ENCODE data around the gene CYP4F22. TPM values are rescaled to one million over a fixed set of nuclear protein-coding genes. Genes with fewer than 3 reads are reported as not detected.
"Not testable (repeated sequence)": the region's sequence is repeated elsewhere in the genome, so short reads cannot be mapped to it uniquely, and the experiment has no call there.

CYP4F22 gene
- total RNA-seq, 1 experiment from 2014 or later: not detected

DNA sequence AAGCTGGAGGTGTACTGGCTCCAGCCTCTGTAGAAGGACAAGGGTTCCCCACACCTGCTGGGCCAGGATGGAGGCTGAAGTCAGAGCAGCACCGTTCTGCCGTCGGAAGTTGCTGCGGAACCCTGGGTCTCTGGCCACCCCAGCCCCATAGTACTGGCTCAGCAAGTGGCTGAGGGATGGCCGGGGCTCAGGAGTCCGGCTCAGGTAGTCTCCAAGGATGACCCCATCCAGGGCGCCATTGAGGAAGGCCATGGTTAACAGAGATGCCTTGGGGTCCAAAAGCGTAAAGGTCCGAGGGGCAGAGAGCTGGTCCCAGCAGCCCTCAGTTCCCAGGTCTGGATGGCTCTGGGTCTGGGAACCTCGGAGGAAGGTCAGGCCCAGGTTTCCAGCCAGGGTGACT is 32.7 kb upstream of the CYP4F22 start:
- no TSS peak for BruUV-seq (replicated peaks)
- intact Hi-C loops (cut with micrococcal nuclease): no loop called here
- no peak for DNase-seq (ENCODE audit: unreplicated experiment)
- Mint-ChIP-seq H3K27ac (ENCODE audit: low read depth, unreplicated experiment) (no peak overlapping the region), H3K4me1 (ENCODE audit: insufficient read depth, unreplicated experiment) (no peaks in the 10 kb centered on the region), H3K27me3 (ENCODE audit: insufficient read depth, unreplicated experiment) (no peaks in the 10 kb centered on the region), H3K4me3 (ENCODE audit: unreplicated experiment) (no peak overlapping the region), H3K9me3 (ENCODE audit: unreplicated experiment) (no peaks in the 10 kb centered on the region), H3K36me3 (ENCODE audit: insufficient read depth, unreplicated experiment) (no peaks in the 10 kb centered on the region)
- TF ChIP-seq, protein P1, sequence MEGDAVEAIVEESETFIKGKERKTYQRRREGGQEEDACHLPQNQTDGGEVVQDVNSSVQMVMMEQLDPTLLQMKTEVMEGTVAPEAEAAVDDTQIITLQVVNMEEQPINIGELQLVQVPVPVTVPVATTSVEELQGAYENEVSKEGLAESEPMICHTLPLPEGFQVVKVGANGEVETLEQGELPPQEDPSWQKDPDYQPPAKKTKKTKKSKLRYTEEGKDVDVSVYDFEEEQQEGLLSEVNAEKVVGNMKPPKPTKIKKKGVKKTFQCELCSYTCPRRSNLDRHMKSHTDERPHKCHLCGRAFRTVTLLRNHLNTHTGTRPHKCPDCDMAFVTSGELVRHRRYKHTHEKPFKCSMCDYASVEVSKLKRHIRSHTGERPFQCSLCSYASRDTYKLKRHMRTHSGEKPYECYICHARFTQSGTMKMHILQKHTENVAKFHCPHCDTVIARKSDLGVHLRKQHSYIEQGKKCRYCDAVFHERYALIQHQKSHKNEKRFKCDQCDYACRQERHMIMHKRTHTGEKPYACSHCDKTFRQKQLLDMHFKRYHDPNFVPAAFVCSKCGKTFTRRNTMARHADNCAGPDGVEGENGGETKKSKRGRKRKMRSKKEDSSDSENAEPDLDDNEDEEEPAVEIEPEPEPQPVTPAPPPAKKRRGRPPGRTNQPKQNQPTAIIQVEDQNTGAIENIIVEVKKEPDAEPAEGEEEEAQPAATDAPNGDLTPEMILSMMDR (IDR thresholded peaks at IDR 0.05; ENCODE audit: unreplicated experiment): no peak
- CTCF ChIA-PET: interaction anchor here (0.7 kb wide), 1 partner anchor 11 kb away, joined by 3 read pairs; no protein-coding TSS in a partner anchor
- POLR2A ChIA-PET: no interaction called here

DNA sequence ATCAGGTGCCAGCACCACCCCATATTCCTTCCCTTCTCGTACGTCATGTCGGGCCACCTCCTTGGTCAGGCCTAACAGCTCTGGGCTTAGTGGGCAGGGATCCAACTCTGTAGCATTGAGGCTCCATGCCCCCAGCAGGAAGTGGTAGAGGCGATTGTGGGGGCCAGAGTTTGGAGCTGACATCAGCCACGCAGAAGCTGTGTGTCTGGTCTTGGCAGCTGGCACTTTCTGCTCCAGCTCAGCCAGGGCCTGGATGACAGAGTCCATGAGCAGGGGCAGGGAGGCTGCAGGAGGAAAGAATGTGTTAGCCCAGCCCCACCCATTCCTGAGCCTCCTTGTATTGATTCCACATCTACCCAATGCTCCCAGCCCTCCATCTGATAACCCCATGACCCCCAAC is 32.0 kb upstream of the CYP4F22 start:
- no peak for DNase-seq (ENCODE audit: unreplicated experiment)
- ChIA-PET POLR2A (no interaction called here), CTCF (interaction anchor here (0.5 to 1.1 kb wide), 2 partner anchors 28 to 96 kb away, joined by 3 to 4 read pairs; no protein-coding TSS in a partner anchor)
- H3K27ac Mint-ChIP-seq (ENCODE audit: low read depth, unreplicated experiment): no peak overlapping the region
- intact Hi-C loops (cut with micrococcal nuclease): no loop called here
- no peaks in the 10 kb centered on the region for H3K27me3 Mint-ChIP-seq (ENCODE audit: insufficient read depth, unreplicated experiment)
- H3K9me3 Mint-ChIP-seq (ENCODE audit: unreplicated experiment): no peaks in the 10 kb centered on the region
- no peaks in the 10 kb centered on the region for H3K36me3 Mint-ChIP-seq (ENCODE audit: insufficient read depth, unreplicated experiment)
- no TSS peak for BruUV-seq (replicated peaks)
- TF ChIP-seq, protein P1 (IDR thresholded peaks at IDR 0.05; ENCODE audit: unreplicated experiment): no peak
- no peak overlapping the region for H3K4me3 Mint-ChIP-seq (ENCODE audit: unreplicated experiment)
- H3K4me1 Mint-ChIP-seq (ENCODE audit: insufficient read depth, unreplicated experiment): no peaks in the 10 kb centered on the region

DNA sequence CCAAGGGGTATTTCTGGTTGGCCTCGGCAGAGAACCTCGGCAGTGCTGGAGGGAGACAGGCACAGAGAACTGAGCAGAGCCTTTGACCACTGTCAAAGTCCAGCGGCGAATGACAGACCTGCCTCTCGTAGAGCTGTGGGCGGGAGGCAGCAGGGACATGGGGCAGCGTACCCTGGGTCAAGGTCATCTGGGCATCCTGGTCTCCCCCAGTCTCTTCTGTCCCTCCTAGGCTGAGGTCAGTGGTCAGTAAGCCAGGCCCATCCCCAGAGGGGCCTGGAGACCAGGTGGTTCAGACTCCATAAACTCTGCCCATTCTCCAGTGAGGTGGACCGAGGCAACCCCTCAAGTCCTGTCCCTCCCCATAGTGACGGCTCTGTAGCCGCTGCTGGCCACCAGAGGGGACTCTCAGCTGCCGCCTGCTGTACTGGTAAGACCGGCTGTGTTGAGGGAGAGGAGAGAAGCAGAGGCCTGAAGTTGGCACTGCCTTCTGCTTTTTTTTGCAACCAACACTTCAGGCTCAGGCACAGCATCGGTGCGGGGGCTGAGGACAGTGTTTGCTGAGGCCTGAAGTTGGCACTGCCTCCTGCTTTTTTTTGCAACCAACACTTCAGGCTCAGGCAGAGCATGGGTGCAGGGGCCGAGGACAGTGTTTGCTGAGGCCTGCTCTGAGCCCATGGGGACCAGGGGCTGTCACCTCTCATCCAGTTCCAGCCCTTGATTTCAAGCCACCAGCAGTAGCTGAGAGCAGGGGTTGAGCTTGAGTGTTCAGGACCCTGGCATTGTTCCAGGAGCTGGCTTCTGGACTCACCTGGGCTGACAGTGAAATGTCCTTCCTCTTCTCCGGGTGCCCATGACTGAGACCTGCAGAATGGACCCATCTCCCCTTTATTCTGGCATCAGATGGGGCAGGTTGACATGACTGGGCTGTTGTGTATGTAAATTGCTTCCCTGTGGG is 28.7 kb upstream of the CYP4F22 start, which contains the start of gene PGLYRP2:
Gene PGLYRP2 (minus strand): TSS at position 111 of the 955 bp plus-strand sequence. CDS start 130 bp downstream, outside the sequence.
- Mint-ChIP-seq H3K9me3 (ENCODE audit: unreplicated experiment) (no peaks in the 10 kb centered on the region), H3K27me3 (ENCODE audit: insufficient read depth, unreplicated experiment) (no peaks in the 10 kb centered on the region), H3K4me3 (ENCODE audit: unreplicated experiment) (no peak within 1 kb of the TSS), H3K36me3 (ENCODE audit: insufficient read depth, unreplicated experiment) (no peaks in the 10 kb centered on the region), H3K27ac (ENCODE audit: low read depth, unreplicated experiment) (no peak within 1 kb of the TSS), H3K4me1 (ENCODE audit: insufficient read depth, unreplicated experiment) (no peaks in the 10 kb centered on the region)
- peak; percentile 40 for DNase-seq (ENCODE audit: unreplicated experiment)
- BruUV-seq (replicated peaks): no TSS peak
- intact Hi-C loops (cut with micrococcal nuclease): no loop called here
- ChIA-PET POLR2A (interaction anchor here (0.7 to 1.0 kb wide), 2 partner anchors 11 to 74 kb away, joined by 3 to 5 read pairs; no protein-coding TSS in a partner anchor), CTCF (interaction anchor here (0.6 to 2.5 kb wide), 3 partner anchors 45 to 76 kb away, joined by 3 to 5 read pairs (median 5); partner anchors contain the start of gene AKAP8L)
- TF ChIP-seq, protein P1 (IDR thresholded peaks at IDR 0.05; ENCODE audit: unreplicated experiment): no peak

DNA sequence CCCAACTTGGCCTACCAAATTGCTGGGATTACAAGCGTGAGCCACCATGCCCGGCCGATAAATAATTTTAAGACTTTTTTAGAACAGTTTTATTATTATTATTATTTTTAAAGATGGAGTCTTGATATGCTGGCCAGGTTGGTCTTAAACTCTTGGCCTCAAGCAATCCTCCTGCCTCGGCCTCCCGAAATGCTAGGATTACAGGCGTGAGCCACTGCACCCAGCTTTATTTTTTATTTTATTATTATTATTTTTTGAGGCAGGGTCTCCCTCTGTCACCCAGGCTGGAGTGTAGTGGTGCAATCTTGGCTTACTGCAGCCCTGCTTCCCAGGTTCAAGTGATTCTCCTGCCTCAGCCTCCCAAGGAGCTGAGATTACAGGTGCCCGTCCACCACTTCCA is 27.3 kb upstream of the CYP4F22 start:
- H3K27me3 Mint-ChIP-seq (ENCODE audit: insufficient read depth, unreplicated experiment); H3K36me3 Mint-ChIP-seq (ENCODE audit: insufficient read depth, unreplicated experiment); H3K4me3 Mint-ChIP-seq (ENCODE audit: unreplicated experiment); BruUV-seq (replicated peaks); H3K27ac Mint-ChIP-seq (ENCODE audit: low read depth, unreplicated experiment); DNase-seq (ENCODE audit: unreplicated experiment); H3K9me3 Mint-ChIP-seq (ENCODE audit: unreplicated experiment); H3K4me1 Mint-ChIP-seq (ENCODE audit: insufficient read depth, unreplicated experiment); intact Hi-C loops (cut with micrococcal nuclease): not testable (repeated sequence)
- ChIA-PET POLR2A (interaction anchor here (1.0 kb wide), 1 partner anchor 13 kb away, joined by 3 read pairs; no protein-coding TSS in a partner anchor), CTCF (interaction anchor here (0.7 kb wide), 1 partner anchor 53 kb away, joined by 3 read pairs; no protein-coding TSS in a partner anchor)

DNA sequence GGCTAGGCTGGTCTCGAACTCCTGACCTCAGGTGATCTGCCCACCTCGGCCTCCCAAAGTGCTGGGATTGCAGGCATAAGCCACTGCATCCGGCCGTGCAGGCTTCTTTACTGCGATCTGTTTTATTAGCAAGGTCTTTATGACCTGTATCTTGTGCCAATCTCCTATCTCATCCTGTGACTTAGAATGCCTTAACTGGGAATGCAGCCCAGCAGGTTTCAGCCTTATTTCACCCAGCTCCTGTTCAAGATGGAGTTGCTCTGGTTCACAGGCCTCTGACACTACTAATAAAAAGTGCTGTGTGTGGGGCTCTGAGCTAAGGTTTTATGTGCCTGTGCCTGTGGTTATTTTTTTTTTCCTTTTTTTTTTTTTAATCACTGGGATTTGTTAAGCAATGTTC is 22.6 kb upstream of the CYP4F22 start:
- BruUV-seq (replicated peaks); H3K36me3 Mint-ChIP-seq (ENCODE audit: insufficient read depth, unreplicated experiment); H3K27me3 Mint-ChIP-seq (ENCODE audit: insufficient read depth, unreplicated experiment); intact Hi-C loops (cut with micrococcal nuclease); H3K9me3 Mint-ChIP-seq (ENCODE audit: unreplicated experiment); DNase-seq (ENCODE audit: unreplicated experiment); H3K4me3 Mint-ChIP-seq (ENCODE audit: unreplicated experiment); H3K27ac Mint-ChIP-seq (ENCODE audit: low read depth, unreplicated experiment); H3K4me1 Mint-ChIP-seq (ENCODE audit: insufficient read depth, unreplicated experiment); POLR2A ChIA-PET: not testable (repeated sequence)
- CTCF ChIA-PET: interaction anchor here (0.6 to 0.7 kb wide), 3 partner anchors 89 to 699 kb away, joined by 3 to 4 read pairs (median 3); partner anchors contain the start of gene FAM32A

Data from MCF 10A (cell line).